GM23338 (cell line): ENCODE data around the gene NCKAP5.

Source experiments
- CREB1 ChIP-seq: fragments of 250-450 bp; sonication (Bioruptor Pico); IDR thresholded peaks from 2 replicates; pipeline ENCODE4 v1.5.0; 2020; ENCODE audit warnings: low read depth, mild to moderate bottlenecking, moderate library complexity
- EZH2 ChIP-seq: fragments of 200-600 bp; sonication (generic); IDR thresholded peaks from one replicate; pipeline ENCODE4 v1.8.0; 2017; ENCODE audit warnings: antibody characterized with exemption, mild to moderate bottlenecking, low read depth; ENCODE audit not compliant: unreplicated experiment
- EZH2phosphoT487 ChIP-seq: fragments of 200-600 bp; sonication (generic); IDR thresholded peaks from one replicate; pipeline ENCODE4 v1.8.1; 2018; ENCODE audit warnings: antibody characterized with exemption; ENCODE audit not compliant: unreplicated experiment
- JUNB ChIP-seq: IDR thresholded peaks from one replicate; pipeline ENCODE4 v1.6.1; 2016; ENCODE audit warnings: antibody characterized with exemption; ENCODE audit not compliant: unreplicated experiment
- POLR2AphosphoS5 ChIP-seq: IDR thresholded peaks from 2 replicates; pipeline ENCODE4 v1.6.1; 2016; ENCODE audit warnings: antibody characterized with exemption, low read depth
- STAT1 ChIP-seq: IDR thresholded peaks from one replicate; pipeline ENCODE4 v1.6.1; 2016; ENCODE audit warnings: antibody characterized with exemption; ENCODE audit not compliant: unreplicated experiment
- ZNF114 ChIP-seq: fragments of 250-450 bp; sonication (Bioruptor Pico); IDR thresholded peaks from 2 replicates; pipeline ENCODE4 v1.5.0; 2020; ENCODE audit warnings: mild to moderate bottlenecking, moderate library complexity
- ZNF331 ChIP-seq: fragments of 250-450 bp; sonication (Bioruptor Pico); IDR thresholded peaks from 2 replicates; pipeline ENCODE4 v1.5.0; 2020; ENCODE audit warnings: low read depth, mild to moderate bottlenecking, moderate library complexity
- TF ChIP-seq, protein P1 (sequence below), 2 experiments: fragments of 200-600 bp in 1 of 2; sonication (generic) in 1 of 2; conservative IDR thresholded peaks; 2 replicates each; pipeline versions ENCODE4 v1.5.1 to v1.6.1; 2016 to 2017; ENCODE audit warnings: antibody characterized with exemption in 2 of 2, low read depth in 2 of 2, mild to moderate bottlenecking in 2 of 2, moderate library complexity in 1 of 2
- TF ChIP-seq, protein P2 (sequence below): IDR thresholded peaks from one replicate; pipeline ENCODE4 v1.6.1; 2018; ENCODE audit warnings: antibody characterized with exemption; ENCODE audit not compliant: unreplicated experiment
- TF ChIP-seq, protein P3 (sequence below): IDR thresholded peaks from 2 replicates; pipeline ENCODE4 v1.6.1; 2016; ENCODE audit warnings: antibody characterized with exemption

DNA sequence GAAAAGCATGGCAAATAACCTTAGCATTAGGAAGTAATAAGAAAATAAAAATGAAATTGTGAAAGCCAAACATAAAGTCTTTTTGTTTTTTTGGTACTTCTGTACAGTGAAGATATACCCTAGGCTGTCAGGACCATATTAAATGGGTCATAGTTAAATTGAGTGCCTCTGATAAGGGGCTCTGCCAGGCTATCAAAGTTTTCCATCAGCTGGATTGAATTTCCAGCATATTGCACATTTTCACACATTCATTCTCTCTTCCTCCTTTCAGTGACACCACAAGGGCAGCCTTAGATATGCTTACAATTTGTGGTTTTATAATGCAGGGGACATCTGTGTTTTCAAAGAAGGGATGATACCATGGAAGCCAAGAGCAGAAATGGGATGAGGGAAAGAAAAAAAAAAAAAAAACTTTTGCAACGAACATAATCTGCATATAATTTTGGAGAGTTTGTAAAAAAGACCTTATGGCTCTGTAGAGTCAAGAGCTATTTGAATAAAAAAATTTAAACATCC is 789.0 kb downstream of the NCKAP5 start:
- TF ChIP-seq EZH2phosphoT487 (no peak), POLR2AphosphoS5 (no peak), ZNF331 (CRISPR knock-in tag) (no peak), EZH2 (no peak), STAT1 (no peak), ZNF114 (CRISPR knock-in tag) (no peak), JUNB (no peak), CREB1 (CRISPR knock-in tag) (no peak)
- TF ChIP-seq, protein P1, sequence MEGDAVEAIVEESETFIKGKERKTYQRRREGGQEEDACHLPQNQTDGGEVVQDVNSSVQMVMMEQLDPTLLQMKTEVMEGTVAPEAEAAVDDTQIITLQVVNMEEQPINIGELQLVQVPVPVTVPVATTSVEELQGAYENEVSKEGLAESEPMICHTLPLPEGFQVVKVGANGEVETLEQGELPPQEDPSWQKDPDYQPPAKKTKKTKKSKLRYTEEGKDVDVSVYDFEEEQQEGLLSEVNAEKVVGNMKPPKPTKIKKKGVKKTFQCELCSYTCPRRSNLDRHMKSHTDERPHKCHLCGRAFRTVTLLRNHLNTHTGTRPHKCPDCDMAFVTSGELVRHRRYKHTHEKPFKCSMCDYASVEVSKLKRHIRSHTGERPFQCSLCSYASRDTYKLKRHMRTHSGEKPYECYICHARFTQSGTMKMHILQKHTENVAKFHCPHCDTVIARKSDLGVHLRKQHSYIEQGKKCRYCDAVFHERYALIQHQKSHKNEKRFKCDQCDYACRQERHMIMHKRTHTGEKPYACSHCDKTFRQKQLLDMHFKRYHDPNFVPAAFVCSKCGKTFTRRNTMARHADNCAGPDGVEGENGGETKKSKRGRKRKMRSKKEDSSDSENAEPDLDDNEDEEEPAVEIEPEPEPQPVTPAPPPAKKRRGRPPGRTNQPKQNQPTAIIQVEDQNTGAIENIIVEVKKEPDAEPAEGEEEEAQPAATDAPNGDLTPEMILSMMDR (conservative IDR thresholded peaks at IDR 0.05; ENCODE audit: low read depth in 2 of 2) = no peak
- TF ChIP-seq, protein P2, sequence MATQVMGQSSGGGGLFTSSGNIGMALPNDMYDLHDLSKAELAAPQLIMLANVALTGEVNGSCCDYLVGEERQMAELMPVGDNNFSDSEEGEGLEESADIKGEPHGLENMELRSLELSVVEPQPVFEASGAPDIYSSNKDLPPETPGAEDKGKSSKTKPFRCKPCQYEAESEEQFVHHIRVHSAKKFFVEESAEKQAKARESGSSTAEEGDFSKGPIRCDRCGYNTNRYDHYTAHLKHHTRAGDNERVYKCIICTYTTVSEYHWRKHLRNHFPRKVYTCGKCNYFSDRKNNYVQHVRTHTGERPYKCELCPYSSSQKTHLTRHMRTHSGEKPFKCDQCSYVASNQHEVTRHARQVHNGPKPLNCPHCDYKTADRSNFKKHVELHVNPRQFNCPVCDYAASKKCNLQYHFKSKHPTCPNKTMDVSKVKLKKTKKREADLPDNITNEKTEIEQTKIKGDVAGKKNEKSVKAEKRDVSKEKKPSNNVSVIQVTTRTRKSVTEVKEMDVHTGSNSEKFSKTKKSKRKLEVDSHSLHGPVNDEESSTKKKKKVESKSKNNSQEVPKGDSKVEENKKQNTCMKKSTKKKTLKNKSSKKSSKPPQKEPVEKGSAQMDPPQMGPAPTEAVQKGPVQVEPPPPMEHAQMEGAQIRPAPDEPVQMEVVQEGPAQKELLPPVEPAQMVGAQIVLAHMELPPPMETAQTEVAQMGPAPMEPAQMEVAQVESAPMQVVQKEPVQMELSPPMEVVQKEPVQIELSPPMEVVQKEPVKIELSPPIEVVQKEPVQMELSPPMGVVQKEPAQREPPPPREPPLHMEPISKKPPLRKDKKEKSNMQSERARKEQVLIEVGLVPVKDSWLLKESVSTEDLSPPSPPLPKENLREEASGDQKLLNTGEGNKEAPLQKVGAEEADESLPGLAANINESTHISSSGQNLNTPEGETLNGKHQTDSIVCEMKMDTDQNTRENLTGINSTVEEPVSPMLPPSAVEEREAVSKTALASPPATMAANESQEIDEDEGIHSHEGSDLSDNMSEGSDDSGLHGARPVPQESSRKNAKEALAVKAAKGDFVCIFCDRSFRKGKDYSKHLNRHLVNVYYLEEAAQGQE = no peak
- TF ChIP-seq, protein P3, sequence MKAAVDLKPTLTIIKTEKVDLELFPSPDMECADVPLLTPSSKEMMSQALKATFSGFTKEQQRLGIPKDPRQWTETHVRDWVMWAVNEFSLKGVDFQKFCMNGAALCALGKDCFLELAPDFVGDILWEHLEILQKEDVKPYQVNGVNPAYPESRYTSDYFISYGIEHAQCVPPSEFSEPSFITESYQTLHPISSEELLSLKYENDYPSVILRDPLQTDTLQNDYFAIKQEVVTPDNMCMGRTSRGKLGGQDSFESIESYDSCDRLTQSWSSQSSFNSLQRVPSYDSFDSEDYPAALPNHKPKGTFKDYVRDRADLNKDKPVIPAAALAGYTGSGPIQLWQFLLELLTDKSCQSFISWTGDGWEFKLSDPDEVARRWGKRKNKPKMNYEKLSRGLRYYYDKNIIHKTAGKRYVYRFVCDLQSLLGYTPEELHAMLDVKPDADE = no peak
